H1 (cell line): ENCODE measurements around the gene ARL14EPL. TPM values are rescaled to one million over a fixed set of nuclear protein-coding genes. Genes with fewer than 3 reads are reported as not detected.

Experiments
- CTCF ChIA-PET: fragments of 300-600 bp; sonication (Branson Sonifier 250); formaldehyde crosslinking; loops from one replicate; lab custom pipeline; 2021; ENCODE audit not compliant: partially characterized antibody; lab: Charles Lee
- POLR2A ChIA-PET: fragments of 300-600 bp; sonication (Branson Sonifier 250); formaldehyde crosslinking; loops from one replicate; lab custom pipeline; 2021; ENCODE audit warnings: inconsistent platforms; ENCODE audit not compliant: partially characterized antibody; lab: Charles Lee
- DNase-seq, 2 experiments: peaks; one replicate each; pipeline versions ENCODE4 v3.0.0 to v3.0.0-alpha.2; 2010 to 2022; ENCODE audit warnings: low spot score in 2 of 2, low read depth in 1 of 2, mixed read lengths in 1 of 2
- FAIRE-seq: peaks from 2 replicates; lab custom pipeline; 2011; peaks lifted over from hg19 to GRCh38; lab: Jason Lieb, UNC
- H2AFZ ChIP-seq: 2 replicates; pipeline ENCODE4 v1.8.1; 2012; ENCODE audit warnings: low read length, inconsistent platforms
- H2AK5ac ChIP-seq: 2 replicates; pipeline ENCODE4 v1.6.1; 2013; ENCODE audit warnings: low read depth, low read length
- H2BK120ac ChIP-seq: replicated peaks from 2 replicates; pipeline ENCODE3; 2013; ENCODE audit warnings: low read depth, low read length, inconsistent platforms
- H2BK12ac ChIP-seq: 2 replicates; pipeline ENCODE4 v1.6.1; 2013; ENCODE audit warnings: low read depth, low read length
- H2BK15ac ChIP-seq: 2 replicates; pipeline ENCODE4 v1.6.1; 2013; ENCODE audit warnings: low read length
- H2BK20ac ChIP-seq: 2 replicates; pipeline ENCODE4 v1.6.1; 2013; ENCODE audit warnings: low read length
- H2BK5ac ChIP-seq: 2 replicates; pipeline ENCODE4 v1.6.1; 2013; ENCODE audit warnings: low read depth, low read length
- H3K14ac ChIP-seq: 2 replicates; pipeline ENCODE4 v1.6.1; 2013; ENCODE audit warnings: inconsistent platforms; ENCODE audit not compliant: insufficient read length
- H3K18ac ChIP-seq: 2 replicates; pipeline ENCODE4 v1.6.1; 2013; ENCODE audit warnings: low read length; ENCODE audit errors: extremely low read depth
- H3K23ac ChIP-seq: 2 replicates; pipeline ENCODE4 v1.6.1; 2013; ENCODE audit warnings: inconsistent platforms; ENCODE audit not compliant: insufficient read length
- H3K23me2 ChIP-seq: 2 replicates; pipeline ENCODE4 v1.6.1; 2013; ENCODE audit warnings: low read depth, low read length
- H3K27ac ChIP-seq: 2 replicates; pipeline ENCODE4 v1.6.1; 2011; ENCODE audit warnings: low read depth, low read length, inconsistent platforms
- H3K27me3 ChIP-seq, 4 experiments: replicated peaks in 1 of 4; 1 replicate in 1 of 4; 2 replicates in 3 of 4; pipeline versions ENCODE4 v1.6.1 to v1.8.1; 2011 to 2013; ENCODE audit warnings: low read length in 3 of 4, mild to moderate bottlenecking in 3 of 4, inconsistent platforms in 2 of 4, mixed read lengths in 2 of 4, moderate library complexity in 1 of 4; ENCODE audit not compliant: control insufficient read depth in 3 of 4, insufficient read depth in 3 of 4; ENCODE audit errors: extremely low read depth in 1 of 4
- H3K36me3 ChIP-seq, 4 experiments: 2 replicates each; pipeline versions ENCODE4 v1.6.1 to v1.8.1; 2011 to 2013; ENCODE audit warnings: mild to moderate bottlenecking in 4 of 4, low read length in 3 of 4, moderate library complexity in 2 of 4, control low read depth in 1 of 4, inconsistent platforms in 1 of 4; ENCODE audit not compliant: insufficient read depth in 4 of 4, control insufficient read depth in 2 of 4
- H3K4ac ChIP-seq: replicated peaks from 2 replicates; pipeline ENCODE3; 2013; ENCODE audit warnings: low read length, low read depth, mixed read lengths, inconsistent platforms; ENCODE audit not compliant: insufficient read length
- H3K4me1 ChIP-seq, 4 experiments: replicated peaks in 1 of 4; 1 replicate in 1 of 4; 2 replicates in 3 of 4; pipeline versions ENCODE4 v1.6.1 to v1.8.1; 2011 to 2013; ENCODE audit warnings: low read length in 3 of 4, inconsistent platforms in 2 of 4, mixed read lengths in 1 of 4; ENCODE audit not compliant: insufficient read depth in 4 of 4, control insufficient read depth in 3 of 4
- H3K4me2 ChIP-seq, 2 experiments: 2 replicates each; pipeline versions ENCODE4 v1.6.1 to v1.8.1; 2011 to 2013; ENCODE audit warnings: low read depth in 2 of 2, low read length in 2 of 2, control low read depth in 1 of 2, inconsistent platforms in 1 of 2, mild to moderate bottlenecking in 1 of 2; ENCODE audit not compliant: insufficient read depth in 1 of 2
- H3K4me3 ChIP-seq, 4 experiments: fragments of 200-600, 300-600 bp in 1 of 4; sonication (generic), shearing (Covaris generic), sonication (Bioruptor Twin) in 1 of 4; 2 replicates each; pipeline versions ENCODE4 v1.5.1 to v1.8.1; 2011 to 2016; ENCODE audit warnings: low read length in 4 of 4, low read depth in 3 of 4, control low read depth in 2 of 4, inconsistent platforms in 2 of 4, mild to moderate bottlenecking in 2 of 4, mixed read lengths in 1 of 4, moderate library complexity in 1 of 4; ENCODE audit not compliant: insufficient read depth in 2 of 4; ENCODE audit errors: extremely low read depth in 1 of 4
- H3K56ac ChIP-seq: replicated peaks from 2 replicates; pipeline ENCODE3; 2013; ENCODE audit warnings: low read depth, mild to moderate bottlenecking, mixed read lengths, low read length, inconsistent platforms; ENCODE audit not compliant: insufficient read length
- H3K79me1 ChIP-seq: 2 replicates; pipeline ENCODE4 v1.6.1; 2013; ENCODE audit warnings: low read depth, low read length, control low read depth
- H3K79me2 ChIP-seq, 2 experiments: 2 replicates each; pipeline versions ENCODE4 v1.6.1 to v1.8.1; 2012 to 2013; ENCODE audit warnings: low read length in 2 of 2, mild to moderate bottlenecking in 2 of 2, inconsistent platforms in 1 of 2; ENCODE audit not compliant: insufficient read depth in 2 of 2, control insufficient read depth in 1 of 2
- H3K9ac ChIP-seq, 4 experiments: replicated peaks in 1 of 4; 1 replicate in 1 of 4; 2 replicates in 3 of 4; pipeline versions ENCODE4 v1.6.1 to v1.8.1; 2011 to 2013; ENCODE audit warnings: low read depth in 3 of 4, low read length in 3 of 4, control low read depth in 2 of 4, mild to moderate bottlenecking in 2 of 4, moderate library complexity in 2 of 4, inconsistent platforms in 1 of 4; ENCODE audit errors: extremely low read depth in 1 of 4
- H3K9me3 ChIP-seq, 2 experiments: 2 replicates each; pipeline versions ENCODE4 v1.6.1 to v1.8.1; 2012 to 2013; ENCODE audit warnings: mild to moderate bottlenecking in 2 of 2, moderate library complexity in 2 of 2, control low read depth in 1 of 2, inconsistent platforms in 1 of 2, low read depth in 1 of 2, low read length in 1 of 2, mixed read lengths in 1 of 2; ENCODE audit not compliant: insufficient read depth in 2 of 2
- H4K20me1 ChIP-seq, 2 experiments: replicated peaks in 1 of 2; 2 replicates each; pipeline versions ENCODE3 to v1.8.1; 2011 to 2013; ENCODE audit warnings: inconsistent platforms in 2 of 2, low read length in 2 of 2, mild to moderate bottlenecking in 1 of 2; ENCODE audit not compliant: insufficient read depth in 2 of 2, control insufficient read depth in 1 of 2
- H4K5ac ChIP-seq: 2 replicates; pipeline ENCODE4 v1.6.1; 2013; ENCODE audit warnings: low read length, low read depth, mixed read lengths, inconsistent platforms; ENCODE audit not compliant: insufficient read length
- H4K8ac ChIP-seq: 2 replicates; pipeline ENCODE4 v1.8.0; 2013; ENCODE audit warnings: mild to moderate bottlenecking, moderate library complexity, low read length, inconsistent platforms; ENCODE audit not compliant: insufficient read depth; ENCODE audit errors: extremely low read depth
- H4K91ac ChIP-seq: replicated peaks from 2 replicates; pipeline ENCODE3; 2013; ENCODE audit warnings: low read length, mixed read lengths, inconsistent platforms; ENCODE audit not compliant: insufficient read length
- HDAC6 ChIP-seq: IDR thresholded peaks from one replicate; pipeline ENCODE4 v1.7.1; 2012; ENCODE audit warnings: low read depth, mild to moderate bottlenecking, inconsistent platforms, low read length, moderate library complexity
- YY1 ChIP-seq: IDR thresholded peaks from 2 replicates; pipeline ENCODE4 v1.6.1; 2011; ENCODE audit warnings: low read depth, mild to moderate bottlenecking, low read length
- WGBS, 2 experiments: shearing (Covaris generic) in 1 of 2; methylation state at CpG; one replicate each; pipeline versions ENCODE4 v1.1.6 to v1.1.7; 2013 to 2015; ENCODE audit warnings: low lambda C conversion rate in 2 of 2, mixed read lengths in 2 of 2, inconsistent platforms in 1 of 2, low coverage in 1 of 2, missing lambda C conversion rate in 1 of 2; ENCODE audit not compliant: insufficient replicate concordance in 2 of 2, insufficient coverage in 1 of 2, insufficient read length in 1 of 2; ENCODE audit errors: extremely low coverage in 1 of 2, missing lambda C conversion rate in 1 of 2; 5-methylcytosine and 5-hydroxymethylcytosine counted together
- polyA plus RNA-seq, 7 experiments: library from polyadenylated mRNA; depleted of rRNA in 3 of 7; stranded (reverse) in 5 of 7; unstranded in 2 of 7; fragments of >200 nt in 5 of 7; fragments of 200-250 nt in 2 of 7; gene quantifications; 1 replicate in 5 of 7; 2 replicates in 1 of 7; 4 replicates in 1 of 7; pipeline versions ENCODE4 v1.2.1 to v1.2.3, GENCODE V29; 2011 to 2013; ENCODE audit warnings: missing spikeins in 2 of 7, mixed read lengths in 2 of 7
- total RNA-seq: library from RNA; stranded (reverse); fragmentation: NEBNext Ultra II Directional; extraction: Animal tissue kit (Norgen Biotek cat#: 25700); gene quantifications from 2 replicates; pipeline ENCODE4 v1.2.1, GENCODE V29; 2021
- TF ChIP-seq, protein P1 (sequence below): IDR thresholded peaks from 2 replicates; pipeline ENCODE4 v1.6.1; 2011; ENCODE audit warnings: low read length, improper control_type of control experiment

Gene ARL14EPL
- total and polyA plus RNA-seq, 2 of the 8 experiments (the other 6 are each of a cell fraction or from before 2014, with no cell fraction given), result not detected

DNA sequence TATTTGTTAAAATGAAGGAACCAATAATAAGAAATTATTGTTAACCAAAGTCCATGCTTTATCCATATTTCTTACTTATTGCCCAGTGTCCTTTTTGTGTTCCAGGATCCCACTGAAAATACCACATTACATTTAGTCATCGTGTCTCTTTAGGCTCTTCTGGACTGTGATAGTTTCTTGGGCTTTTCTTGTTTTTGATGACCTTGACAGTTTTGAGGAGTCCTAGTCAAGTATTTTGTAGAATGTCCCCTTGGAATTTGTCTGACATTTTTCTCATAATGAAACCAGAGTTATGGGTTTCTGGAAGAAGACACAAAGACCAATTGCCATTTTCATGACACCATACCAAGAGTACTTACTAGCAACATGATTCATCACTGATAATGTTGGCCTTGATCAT, 38.9 kb downstream of the ARL14EPL start:
- Histone ChIP-seq H2AFZ (no peak overlapping the region), H4K91ac (no peak overlapping the region), H4K8ac (no peak overlapping the region), H3K27me3 (peaks cover 0 to 2% (median 0%) of the 10 kb centered on the region in 4 experiments; a peak in 1 of 7 replicates), H3K9ac (no peak overlapping the region), H2BK120ac (no peak overlapping the region), H3K4me3 (no peak overlapping the region), H3K14ac (no peak overlapping the region), H2BK5ac (no peak overlapping the region), H3K23me2 (no peaks in the 10 kb centered on the region), H3K56ac (no peak overlapping the region), H4K5ac (no peak overlapping the region), H3K4me2 (no peak overlapping the region), H2AK5ac (no peak overlapping the region), H2BK15ac (no peak overlapping the region), H3K4ac (no peak overlapping the region), H4K20me1 (no peaks in the 10 kb centered on the region), H2BK20ac (no peak overlapping the region), H3K23ac (no peak overlapping the region), H3K79me2 (no peaks in the 10 kb centered on the region), H3K4me1 (no peaks in the 10 kb centered on the region), H3K27ac (no peak overlapping the region), H2BK12ac (no peak overlapping the region), H3K18ac (no peak overlapping the region), H3K79me1 (no peaks in the 10 kb centered on the region), H3K36me3 (no peaks in the 10 kb centered on the region), H3K9me3 (no peaks in the 10 kb centered on the region)
- DNase-seq (no peak), FAIRE-seq (no peak)
- TF ChIP-seq, protein P1, sequence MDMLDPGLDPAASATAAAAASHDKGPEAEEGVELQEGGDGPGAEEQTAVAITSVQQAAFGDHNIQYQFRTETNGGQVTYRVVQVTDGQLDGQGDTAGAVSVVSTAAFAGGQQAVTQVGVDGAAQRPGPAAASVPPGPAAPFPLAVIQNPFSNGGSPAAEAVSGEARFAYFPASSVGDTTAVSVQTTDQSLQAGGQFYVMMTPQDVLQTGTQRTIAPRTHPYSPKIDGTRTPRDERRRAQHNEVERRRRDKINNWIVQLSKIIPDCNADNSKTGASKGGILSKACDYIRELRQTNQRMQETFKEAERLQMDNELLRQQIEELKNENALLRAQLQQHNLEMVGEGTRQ, result no peak
- TF ChIP-seq YY1 (no peak), HDAC6 (no peak)
- ChIA-PET CTCF (no interaction called here), POLR2A (no interaction called here)
- 100% methylated on average over 1 of the region's 1 CpG; no CpG with 5 or more reads in 1 of the 2 experiments for WGBS, 2 experiments
